GM18526 (cell line): ENCODE results near the gene ANXA4.

Experiments
- POLR2A ChIP-seq: IDR thresholded peaks from 3 replicates; pipeline ENCODE4 v1.6.1; 2011; ENCODE audit not compliant: insufficient read length; ENCODE audit errors: extremely low read depth

Gene ANXA4

GRCh38 chr2:69831354-69831905 lies 89.5 kb downstream of the ANXA4 start:
- no peak for TF ChIP-seq POLR2A

- TF ChIP-seq POLR2A = no peak
Measured at GRCh38 chr2:69833752-69834151, 91.8 kb downstream of the ANXA4 start.

DNA sequence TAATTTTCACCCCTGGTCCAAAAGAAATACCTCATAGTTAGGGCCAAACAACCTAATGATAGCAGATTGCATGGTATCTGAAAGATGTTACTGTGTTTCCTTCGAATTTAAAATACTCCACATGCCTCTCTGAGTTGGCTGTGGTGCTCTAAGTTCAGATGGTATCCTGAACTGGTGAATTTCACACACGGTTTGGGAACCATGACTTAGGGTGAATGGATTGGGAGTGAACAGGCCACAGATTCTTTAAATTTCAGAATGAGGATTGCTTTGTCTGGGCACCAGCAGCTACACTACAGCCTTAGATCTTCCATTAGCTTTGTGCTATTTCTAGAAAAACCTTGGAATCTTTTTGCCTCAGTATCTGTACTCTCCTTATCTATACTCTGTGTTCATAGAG lies 93.7 kb downstream of the ANXA4 start:
- TF ChIP-seq POLR2A = no peak

DNA sequence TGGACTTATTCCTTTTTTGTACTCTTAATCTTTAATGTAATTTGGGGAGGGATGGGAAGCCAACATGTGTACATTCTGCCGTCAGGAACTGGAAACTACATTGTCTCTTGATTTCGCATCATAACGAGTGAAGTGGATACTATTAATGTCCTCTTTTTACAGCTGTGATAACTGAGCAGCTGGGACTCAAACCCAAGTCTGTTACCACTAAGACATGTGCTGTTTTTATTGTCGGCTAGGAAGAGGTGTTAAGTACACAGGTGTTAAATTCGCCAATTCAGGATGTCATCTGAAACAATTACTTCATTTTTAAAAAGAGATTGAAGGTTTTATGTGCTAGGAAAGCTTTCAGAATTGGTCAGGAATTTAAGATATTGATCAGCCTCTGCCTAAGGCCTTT lies 94.4 kb downstream of the ANXA4 start:
- no peak for TF ChIP-seq POLR2A

DNA sequence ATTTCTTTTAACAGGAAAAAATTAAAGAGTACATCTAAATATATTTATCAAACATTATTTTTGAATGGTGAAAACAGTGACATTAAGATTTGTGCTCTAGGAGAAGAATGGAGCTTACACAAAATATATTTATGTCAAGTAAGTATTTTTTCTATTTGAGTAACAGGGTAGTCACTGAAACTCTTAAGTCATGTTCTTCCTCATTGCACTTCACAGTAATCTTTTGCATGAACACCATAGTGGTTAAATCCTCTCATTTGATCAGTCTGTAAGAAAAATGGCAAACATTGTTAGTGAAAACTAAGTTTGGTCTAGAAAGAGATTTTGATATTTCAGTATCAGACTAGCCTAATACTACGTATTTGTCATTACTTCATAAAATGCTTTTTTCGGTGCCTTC lies 95.6 kb downstream of the ANXA4 start:
- no peak for TF ChIP-seq POLR2A

DNA sequence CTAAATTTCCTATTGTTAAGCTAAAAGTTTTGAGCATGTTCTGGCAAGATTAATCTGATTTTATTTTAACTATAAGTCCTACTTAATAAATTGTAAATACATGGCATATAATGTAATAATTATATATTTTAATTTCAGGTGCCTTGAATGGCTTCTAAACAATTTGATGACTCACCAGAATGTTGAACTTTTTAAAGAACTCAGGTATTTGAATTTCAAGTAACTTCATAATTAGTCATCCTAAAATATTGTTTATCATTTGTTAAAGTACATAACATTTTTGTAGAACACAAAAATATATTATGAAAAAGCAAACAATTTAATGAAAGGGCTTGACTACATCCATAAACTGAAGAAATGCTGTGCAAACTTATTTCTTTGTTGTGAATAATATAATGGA lies 102.1 kb downstream of the ANXA4 start:
- TF ChIP-seq POLR2A = no peak

GRCh38 chr2:69844560-69844959 lies 102.6 kb downstream of the ANXA4 start:
- TF ChIP-seq POLR2A = no peak

DNA sequence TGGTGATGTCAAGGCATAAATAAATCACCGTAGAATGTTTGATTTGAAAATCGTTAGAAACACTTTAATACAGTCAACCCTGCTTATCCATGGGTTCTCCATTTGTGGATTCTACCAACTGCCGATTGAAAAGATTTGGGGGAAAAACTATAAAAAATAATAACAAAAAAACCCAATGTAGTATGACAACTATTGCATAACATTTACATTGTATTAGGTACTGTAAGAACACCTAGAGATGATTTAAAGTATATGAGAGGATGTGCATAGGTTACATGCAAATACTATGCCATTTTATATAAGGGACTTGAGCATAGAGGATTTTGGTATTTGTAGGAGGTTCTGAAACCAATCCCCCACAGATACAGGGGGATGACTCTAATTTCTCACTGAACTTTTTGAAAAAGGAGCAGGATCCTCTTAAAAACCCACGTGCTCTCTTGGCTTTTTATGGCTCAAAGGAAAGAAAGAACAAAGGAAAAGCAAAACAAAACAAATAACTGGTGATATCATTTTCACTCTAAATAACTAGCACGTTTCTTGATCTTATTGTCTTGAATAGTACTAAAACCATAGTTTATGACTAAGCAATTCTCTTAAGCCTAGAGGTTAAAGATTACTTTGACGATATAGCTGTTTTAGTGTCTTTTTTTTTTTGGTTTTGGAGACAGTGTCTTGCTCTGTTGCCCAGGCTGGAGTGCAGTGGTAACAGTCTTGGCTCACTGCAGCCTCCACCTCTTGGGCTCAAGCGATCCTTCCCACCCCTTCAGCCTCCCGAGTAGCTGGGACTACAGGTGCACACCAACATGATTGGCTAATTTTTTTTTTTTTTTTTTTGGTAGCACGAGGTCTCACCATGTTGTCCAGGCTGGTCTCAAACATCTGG lies 104.5 kb downstream of the ANXA4 start:
- TF ChIP-seq POLR2A = no peak

DNA sequence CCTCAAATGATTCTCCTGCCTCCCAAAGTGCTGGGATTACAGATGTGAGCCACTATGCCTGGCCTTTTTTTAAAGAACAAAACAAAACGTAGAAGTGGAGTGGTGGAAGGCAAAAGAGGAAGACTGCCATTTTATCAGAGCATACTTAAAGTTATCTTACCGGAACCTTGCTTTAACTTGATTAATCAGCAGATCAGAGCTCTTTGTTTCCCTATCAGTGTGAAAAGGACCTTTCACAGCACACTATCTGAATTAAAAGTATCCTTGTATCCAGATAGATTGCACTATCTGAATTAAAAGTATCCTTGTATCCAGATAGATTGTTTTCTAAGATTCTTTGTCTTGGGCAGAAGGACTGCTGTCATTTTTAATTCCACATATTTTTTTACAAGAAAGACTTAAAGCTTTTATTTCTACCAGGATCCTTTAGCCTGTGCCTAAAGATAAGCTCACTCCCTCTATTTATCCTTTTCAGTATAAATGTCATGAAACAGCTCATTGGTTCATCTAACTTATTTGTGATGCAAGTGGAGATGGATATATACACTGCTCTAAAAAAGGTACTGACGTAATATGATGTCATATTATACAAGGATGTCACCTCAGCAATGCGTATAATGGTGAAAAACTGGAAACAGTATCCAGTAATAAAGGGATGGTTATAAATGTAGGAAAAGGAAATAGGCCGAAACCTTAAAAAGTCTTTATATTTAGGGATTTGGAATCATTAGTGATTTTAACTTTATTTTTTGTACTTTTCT lies 105.3 kb downstream of the ANXA4 start:
- no peak for TF ChIP-seq POLR2A

- TF ChIP-seq POLR2A = no peak
Measured at GRCh38 chr2:69848186-69848790, 106.4 kb downstream of the ANXA4 start.

DNA sequence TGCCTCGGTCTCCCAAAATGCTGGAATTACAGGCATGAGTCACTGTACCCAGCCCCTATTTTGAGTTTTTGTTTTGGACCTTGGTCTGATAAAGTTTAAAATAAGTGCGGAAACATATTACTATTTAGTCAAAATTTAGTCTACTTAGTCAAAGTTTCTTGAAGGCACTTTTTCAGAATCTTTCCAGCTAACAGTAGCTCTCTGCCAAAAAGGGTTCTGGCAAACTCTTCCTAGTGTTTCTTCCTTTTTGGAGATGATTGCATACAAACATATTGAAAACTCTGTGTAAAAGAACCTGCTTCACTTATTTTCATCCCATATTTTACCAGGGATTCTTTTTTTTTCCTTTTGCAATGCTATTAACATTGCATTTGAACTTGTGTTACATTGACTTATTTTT lies 116.3 kb downstream of the ANXA4 start:
- no peak for TF ChIP-seq POLR2A

DNA sequence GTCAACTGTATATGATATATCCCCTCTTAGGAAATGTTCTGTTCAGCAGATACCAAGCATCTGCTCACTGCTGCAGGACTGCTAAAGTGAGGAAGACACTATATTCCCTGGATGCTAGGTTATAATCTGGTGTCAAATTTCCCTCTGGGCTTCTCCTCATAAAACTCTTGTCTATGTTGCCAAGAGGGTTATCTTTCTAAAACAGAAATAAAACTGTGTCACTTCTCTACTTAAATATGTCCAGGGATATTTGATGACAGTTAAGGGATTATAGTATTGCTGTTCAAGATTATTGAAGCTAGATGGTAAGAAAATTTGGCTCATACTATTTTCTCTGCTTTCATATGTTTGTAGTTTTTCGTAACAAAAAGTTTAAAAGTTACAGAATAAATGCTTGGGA lies 121.4 kb downstream of the ANXA4 start:
- TF ChIP-seq POLR2A = no peak
